Testis (tissue), 2 donors: Measurements from ENCODE around the gene PRR5L.

Source experiments
- CTCF ChIP-seq, 3 experiments: fragments of 450-650 bp in 2 of 3; fragments of 200-600 bp in 1 of 3; sonication (generic) in 1 of 3; IDR thresholded peaks; one replicate each; pipeline ENCODE4 v1.5.1; 2016 to 2019; ENCODE audit warnings: antibody characterized with exemption in 3 of 3, mild to moderate bottlenecking in 2 of 3, moderate library complexity in 1 of 3
- POLR2A ChIP-seq: fragments of 450-650 bp; IDR thresholded peaks from one replicate; pipeline ENCODE4 v1.6.1; 2017; ENCODE audit warnings: antibody characterized with exemption, mild to moderate bottlenecking, moderate library complexity

- no peak for TF ChIP-seq POLR2A
- no peak for TF ChIP-seq CTCF (IDR thresholded peaks at IDR 0.05)
These were observed 103.1 kb downstream of the PRR5L start for GRCh38 chr11:36399236-36399635.
